ENCODE results near the gene FARS2. TPM values are rescaled to one million over a fixed set of nuclear protein-coding genes. Genes with fewer than 3 reads are reported as not detected.

Gene FARS2
- total RNA-seq, 1 experiment from 2014 or later, result 13.8 TPM

- no peaks in the 10 kb centered on the region for H4K20me1 ChIP-seq (ENCODE audit: insufficient read depth)
- H3K9ac ChIP-seq (ENCODE audit: low read length), result no peak overlapping the region
- no peaks in the 10 kb centered on the region for H3K36me3 ChIP-seq (ENCODE audit: control insufficient read depth in 1 of 2, insufficient read depth in 2 of 2, low read length in 2 of 2)
- no peaks in the 10 kb centered on the region for H3K79me2 ChIP-seq (ENCODE audit: insufficient read depth, low read length)
- ATAC-seq, result no peak
- POLR2A ChIA-PET, result no interaction called here
- no TSS peak for BruUV-seq (replicated peaks)
- H3K4me3 ChIP-seq (replicated peaks in 1 of 2; ENCODE audit: low read depth in 1 of 2, low read length in 2 of 2), result no peak overlapping the region
- no peak overlapping the region for H3K4me2 ChIP-seq (ENCODE audit: low read length)
- H3K9me2 ChIP-seq (ENCODE audit: insufficient read depth), result no peaks in the 10 kb centered on the region
- no peaks in the 10 kb centered on the region for H3K27me3 ChIP-seq (ENCODE audit: insufficient read depth, low read length)
- intact Hi-C loops (cut with micrococcal nuclease), result no loop called here
- CTCF ChIA-PET, result no interaction called here
- RAD21 ChIA-PET (ENCODE audit: low non-redundant PET in 1 of 2, low total read pairs in 2 of 2, uncharacterized antibody in 2 of 2, unreplicated experiment in 2 of 2), result no interaction called here
- DNase-seq (ENCODE audit: low read depth, low spot score), result no peak
- no peak for TF ChIP-seq ZBTB33 (IDR thresholded peaks at IDR 0.05; ENCODE audit: extremely low read depth, insufficient replicate concordance, low read length)
- H3K9me3 ChIP-seq (ENCODE audit: control insufficient read depth in 1 of 2, insufficient read depth in 1 of 2, low read depth in 1 of 2, low read length in 2 of 2), result no peaks in the 10 kb centered on the region
- peaks cover 0 to 8% of the 10 kb centered on the region in 2 experiments; a peak in 1 of 4 replicates for H3K4me1 ChIP-seq (ENCODE audit: control insufficient read depth in 1 of 2, insufficient read depth in 2 of 2, low read length in 2 of 2)
- no peak overlapping the region for H2AFZ ChIP-seq (ENCODE audit: low read depth, low read length, poor library complexity, severe bottlenecking)
- no peak overlapping the region for H3K27ac ChIP-seq (ENCODE audit: low read depth, low read length)
These were observed 493.6 kb downstream of the FARS2 start for GRCh38 chr6:5754904-5755303.

- CTCF ChIA-PET, result no interaction called here
- H3K27ac ChIP-seq (ENCODE audit: low read depth, low read length), result no peak overlapping the region
- H3K4me1 ChIP-seq (ENCODE audit: control insufficient read depth in 1 of 2, insufficient read depth in 2 of 2, low read length in 2 of 2), result no peaks in the 10 kb centered on the region
- RAD21 ChIA-PET (ENCODE audit: low non-redundant PET in 1 of 2, low total read pairs in 2 of 2, uncharacterized antibody in 2 of 2, unreplicated experiment in 2 of 2), result no interaction called here
- H3K9me3 ChIP-seq (ENCODE audit: control insufficient read depth in 1 of 2, insufficient read depth in 1 of 2, low read depth in 1 of 2, low read length in 2 of 2), result no peaks in the 10 kb centered on the region
- no peaks in the 10 kb centered on the region for H3K79me2 ChIP-seq (ENCODE audit: insufficient read depth, low read length)
- POLR2A ChIA-PET, result no interaction called here
- H3K27me3 ChIP-seq (ENCODE audit: insufficient read depth, low read length), result no peaks in the 10 kb centered on the region
- no peaks in the 10 kb centered on the region for H4K20me1 ChIP-seq (ENCODE audit: insufficient read depth)
- H3K4me2 ChIP-seq (ENCODE audit: low read length), result no peak overlapping the region
- H3K4me3 ChIP-seq (replicated peaks in 1 of 2; ENCODE audit: low read depth in 1 of 2, low read length in 2 of 2), result no peak overlapping the region
- BruUV-seq (replicated peaks), result no TSS peak
- H3K9me2 ChIP-seq (ENCODE audit: insufficient read depth), result no peaks in the 10 kb centered on the region
- H3K9ac ChIP-seq (ENCODE audit: low read length), result no peak overlapping the region
- H3K36me3 ChIP-seq (ENCODE audit: control insufficient read depth in 1 of 2, insufficient read depth in 2 of 2, low read length in 2 of 2), result no peaks in the 10 kb centered on the region
- TF ChIP-seq SP1 (IDR thresholded peaks at IDR 0.05; ENCODE audit: low read depth) (no peak), POLR2A (IDR thresholded peaks at IDR 0.05; ENCODE audit: borderline replicate concordance, extremely low read depth, insufficient read depth, insufficient read length) (no peak), JUND (IDR thresholded peaks at IDR 0.05) (no peak), ZFX (IDR thresholded peaks at IDR 0.05) (no peak), ATF3 (IDR thresholded peaks at IDR 0.05) (no peak), CBX3 (IDR thresholded peaks at IDR 0.05; ENCODE audit: low read depth) (no peak), ZNF274 (IDR thresholded peaks at IDR 0.05; ENCODE audit: low read depth, low read length) (no peak), TCF7L2 (IDR thresholded peaks at IDR 0.05; ENCODE audit: borderline replicate concordance, extremely low read depth, insufficient read depth, insufficient read length) (no peak), SIN3A (IDR thresholded peaks at IDR 0.05; ENCODE audit: low read depth) (no peak), EZH2 (IDR thresholded peaks at IDR 0.05) (no peak), RAD21 (IDR thresholded peaks at IDR 0.05; ENCODE audit: low read depth) (no peak), CEBPB (IDR thresholded peaks at IDR 0.05; ENCODE audit: low read depth) (no peak), FOSL1 (IDR thresholded peaks at IDR 0.05; ENCODE audit: low read depth) (no peak), YY1 (IDR thresholded peaks at IDR 0.05; ENCODE audit: extremely low read depth, insufficient replicate concordance, low read depth, low read length) (no peak), ZBTB33 (IDR thresholded peaks at IDR 0.05; ENCODE audit: extremely low read depth, insufficient replicate concordance, low read length) (no peak), MAX (IDR thresholded peaks at IDR 0.05) (no peak)
- DNase-seq (ENCODE audit: low read depth, low spot score), result no peak
- H2AFZ ChIP-seq (ENCODE audit: low read depth, low read length, poor library complexity, severe bottlenecking), result no peak overlapping the region
- no peak for ATAC-seq
- intact Hi-C loops (cut with micrococcal nuclease), result no loop called here
These were observed 498.3 kb downstream of the FARS2 start for GRCh38 chr6:5759571-5759970.

All from HCT116 (cell line).